HCT116 (cell line): ENCODE measurements around the gene MYL12B. TPM values are rescaled to one million over a fixed set of nuclear protein-coding genes. Genes with fewer than 3 reads are reported as not detected.

Experiments
- ATAC-seq: fragments of 200-7000 bp; cut with Tn5 transposase; 2 replicates; pipeline ENCODE4 v1.9.1; 2020; ENCODE audit warnings: mild to moderate bottlenecking, moderate library complexity
- BruUV-seq: library from RNA; stranded (reverse); fragments of 400-500 nt; replicated peaks from 2 replicates; lab custom pipeline; 2021; lab: Mats Ljungman, UMichigan
- CTCF ChIA-PET: fragments of 300-600 bp; sonication (Branson Sonifier 250); formaldehyde crosslinking; loops from one replicate; lab custom pipeline; 2021; ENCODE audit warnings: antibody characterized with exemption; lab: Charles Lee
- POLR2A ChIA-PET: fragments of 300-600, 350-600 bp; sonication (Branson Sonifier 250); formaldehyde crosslinking; loops from one replicate; lab custom pipeline; 2021; ENCODE audit warnings: antibody characterized with exemption; lab: Charles Lee
- RAD21 ChIA-PET, 2 experiments: fragments of 300-600 bp; sonication (Branson Sonifier 250); formaldehyde crosslinking; loops; one replicate each; lab custom pipeline; 2023; ENCODE audit warnings: low total read pairs in 2 of 2; ENCODE audit not compliant: uncharacterized antibody in 2 of 2, unreplicated experiment in 2 of 2, low non-redundant PET in 1 of 2; lab: Charles Lee
- DNase-seq: peaks from one replicate; pipeline ENCODE4 v3.0.0-alpha.2; 2010; ENCODE audit warnings: low read depth, low spot score
- H2AFZ ChIP-seq: fragments of 200-600 bp; shearing (Covaris generic), sonication (generic); 2 replicates; pipeline ENCODE4 v1.6.1; 2017; ENCODE audit warnings: low read depth, mixed run types, mixed read lengths, antibody characterized with exemption, low read length; ENCODE audit not compliant: poor library complexity, severe bottlenecking
- H3K27ac ChIP-seq: 2 replicates; pipeline ENCODE4 v1.5.1; 2012; ENCODE audit warnings: low read depth, low read length
- H3K27me3 ChIP-seq: fragments of 200-600 bp; sonication (generic); 2 replicates; pipeline ENCODE4 v1.6.1; 2016; ENCODE audit warnings: mixed run types, low read length, mixed read lengths; ENCODE audit not compliant: insufficient read depth
- H3K36me3 ChIP-seq, 2 experiments: fragments of 200-500 bp in 1 of 2; fragments of 200-600 bp in 1 of 2; sonication (Bioruptor generic) in 1 of 2; sonication (generic) in 1 of 2; 2 replicates each; pipeline versions ENCODE4 v1.5.1 to v1.6.1; 2014 to 2016; ENCODE audit warnings: low read length in 2 of 2, inconsistent platforms in 1 of 2, mixed read lengths in 1 of 2, mixed run types in 1 of 2; ENCODE audit not compliant: insufficient read depth in 2 of 2, control insufficient read depth in 1 of 2
- H3K4me1 ChIP-seq, 2 experiments: fragments of 200-600 bp in 1 of 2; sonication (generic) in 1 of 2; 2 replicates each; pipeline versions ENCODE4 v1.5.1 to v1.6.1; 2012 to 2017; ENCODE audit warnings: low read length in 2 of 2, inconsistent platforms in 1 of 2, mild to moderate bottlenecking in 1 of 2, mixed read lengths in 1 of 2, mixed run types in 1 of 2, moderate library complexity in 1 of 2; ENCODE audit not compliant: insufficient read depth in 2 of 2, control insufficient read depth in 1 of 2
- H3K4me2 ChIP-seq: fragments of 200-600 bp; sonication (generic); 2 replicates; pipeline ENCODE4 v1.6.1; 2017; ENCODE audit warnings: mixed run types, low read length, mixed read lengths
- H3K4me3 ChIP-seq, 2 experiments: fragments of 200-600 bp in 1 of 2; sonication (generic) in 1 of 2; replicated peaks in 1 of 2; 2 replicates each; pipeline ENCODE4 v1.5.1; 2011 to 2016; ENCODE audit warnings: low read length in 2 of 2, control low read depth in 1 of 2, low read depth in 1 of 2, mild to moderate bottlenecking in 1 of 2, mixed read lengths in 1 of 2, mixed run types in 1 of 2
- H3K79me2 ChIP-seq: fragments of 200-600 bp; sonication (generic); 2 replicates; pipeline ENCODE4 v1.6.1; 2017; ENCODE audit warnings: mild to moderate bottlenecking, mixed run types, low read length, moderate library complexity, mixed read lengths; ENCODE audit not compliant: insufficient read depth
- H3K9ac ChIP-seq: fragments of 200-600 bp; sonication (generic); 2 replicates; pipeline ENCODE4 v1.6.1; 2016; ENCODE audit warnings: low read length, mixed read lengths
- H3K9me2 ChIP-seq: fragments of 200-600 bp; sonication (generic), shearing (Covaris generic); 2 replicates; pipeline ENCODE4 v1.6.1; 2017; ENCODE audit warnings: mixed run types, mild to moderate bottlenecking, moderate library complexity; ENCODE audit not compliant: insufficient read depth
- H3K9me3 ChIP-seq, 2 experiments: fragments of 200-500 bp in 1 of 2; fragments of 200-600 bp in 1 of 2; sonication (Bioruptor generic) in 1 of 2; sonication (generic) in 1 of 2; 2 replicates each; pipeline ENCODE4 v1.6.1; 2014 to 2017; ENCODE audit warnings: low read length in 2 of 2, mixed read lengths in 2 of 2, inconsistent platforms in 1 of 2, low read depth in 1 of 2, mild to moderate bottlenecking in 1 of 2, mixed run types in 1 of 2, moderate library complexity in 1 of 2; ENCODE audit not compliant: control insufficient read depth in 1 of 2, insufficient read depth in 1 of 2
- H4K20me1 ChIP-seq: fragments of 200-600 bp; sonication (generic), shearing (Covaris generic); 2 replicates; pipeline ENCODE4 v1.6.1; 2017; ENCODE audit warnings: mixed run types, mild to moderate bottlenecking, moderate library complexity; ENCODE audit not compliant: insufficient read depth
- ATF3 ChIP-seq: IDR thresholded peaks from 2 replicates; pipeline ENCODE4 v1.6.1; 2012
- CEBPB ChIP-seq: IDR thresholded peaks from 2 replicates; pipeline ENCODE4 v1.6.1; 2012; ENCODE audit warnings: low read depth
- EZH2 ChIP-seq: fragments of 200-600 bp; sonication (generic); IDR thresholded peaks from 2 replicates; pipeline ENCODE4 v1.6.1; 2017; ENCODE audit warnings: antibody characterized with exemption, mixed run types
- FOSL1 ChIP-seq: IDR thresholded peaks from 2 replicates; pipeline ENCODE4 v1.6.1; 2012; ENCODE audit warnings: low read depth
- MAX ChIP-seq: IDR thresholded peaks from 2 replicates; pipeline ENCODE4 v1.6.1; 2012
- POLR2A ChIP-seq: IDR thresholded peaks from 2 replicates; pipeline ENCODE4 v1.7.0; 2011; ENCODE audit warnings: borderline replicate concordance; ENCODE audit not compliant: insufficient read depth, insufficient read length; ENCODE audit errors: extremely low read depth
- POLR2AphosphoS5 ChIP-seq: IDR thresholded peaks from 2 replicates; pipeline ENCODE4 v1.6.1; 2011; ENCODE audit warnings: mild to moderate bottlenecking, low read depth, low read length, moderate library complexity
- RAD21 ChIP-seq: IDR thresholded peaks from 2 replicates; pipeline ENCODE4 v1.6.1; 2012; ENCODE audit warnings: low read depth, mild to moderate bottlenecking
- REST ChIP-seq: IDR thresholded peaks from 2 replicates; pipeline ENCODE4 v1.6.1; 2012; ENCODE audit warnings: low read depth
- SRF ChIP-seq: IDR thresholded peaks from 2 replicates; pipeline ENCODE4 v1.6.1; 2012; ENCODE audit warnings: low read depth
- YY1 ChIP-seq: IDR thresholded peaks from 2 replicates; pipeline ENCODE4 v1.6.1; 2011; ENCODE audit warnings: low read length, low read depth, moderate library complexity, mild to moderate bottlenecking; ENCODE audit not compliant: insufficient replicate concordance; ENCODE audit errors: extremely low read depth
- ZFX ChIP-seq: fragments of 450-650 bp; IDR thresholded peaks from 2 replicates; pipeline ENCODE4 v1.6.1; 2017
- ZNF274 ChIP-seq: fragments of 200-500 bp; sonication (Bioruptor generic); IDR thresholded peaks from 2 replicates; pipeline ENCODE4 v1.6.1; 2014; ENCODE audit warnings: mild to moderate bottlenecking, low read depth, low read length, inconsistent platforms
- intact Hi-C: fragments of 100-400 bp; cut with micrococcal nuclease; formaldehyde crosslinking; loops from 2 replicates; pipeline ENCODE4 v1.10.0; 2022
- total RNA-seq: library from RNA; stranded (reverse); gene quantifications from one replicate; pipeline ENCODE4 v1.2.1, GENCODE V29; 2021; ENCODE audit not compliant: unreplicated experiment
- TF ChIP-seq, protein P1 (sequence below): IDR thresholded peaks from 2 replicates; pipeline ENCODE4 v1.6.1; 2011; ENCODE audit warnings: mild to moderate bottlenecking, low read length, moderate library complexity; ENCODE audit not compliant: insufficient replicate concordance; ENCODE audit errors: extremely low read depth

The MYL12B gene
- total RNA-seq, 1 experiment from 2014 or later = 403 TPM

DNA sequence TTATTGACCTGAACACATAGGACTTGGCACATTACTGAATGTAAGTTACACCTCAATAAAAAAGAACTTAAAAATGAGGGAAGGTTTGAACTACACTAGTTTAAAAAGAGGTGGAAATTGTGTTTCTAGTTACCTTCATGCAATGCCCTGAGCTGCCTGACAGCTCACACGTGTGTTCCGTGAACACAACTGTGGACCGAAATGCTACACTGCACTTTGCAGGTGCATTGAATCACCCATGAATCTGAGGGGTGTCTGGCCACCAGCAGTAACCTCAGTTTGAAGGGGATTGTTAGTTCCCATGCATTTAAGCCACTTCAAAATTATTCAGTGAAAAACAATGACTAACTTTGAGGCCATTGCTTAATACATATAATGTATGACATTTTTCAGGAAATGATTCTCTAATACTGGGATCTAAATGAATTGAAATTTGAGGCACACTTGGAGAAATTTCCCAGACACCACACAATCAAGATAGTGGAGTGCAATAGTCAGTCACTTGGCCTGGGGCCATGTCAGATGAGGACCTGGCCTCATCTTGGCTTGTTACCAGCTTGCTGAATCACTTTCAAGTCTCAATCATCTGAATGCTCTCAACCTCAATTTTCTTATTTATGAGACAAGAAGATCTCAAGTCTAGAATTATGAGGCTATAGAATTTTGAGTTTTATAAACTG lies 59.3 kb downstream of the MYL12B start:
- Histone ChIP-seq H4K20me1 (no peaks in the 10 kb centered on the region), H3K9me2 (no peaks in the 10 kb centered on the region), H3K9ac (no peak overlapping the region), H3K27ac (no peak overlapping the region), H3K4me3 (no peak overlapping the region), H3K36me3 (no peaks in the 10 kb centered on the region), H3K27me3 (no peaks in the 10 kb centered on the region), H3K4me2 (peak overlapping the region; percentile 33; the same call in 1 of the 2 replicates), H2AFZ (peak overlapping the region; percentile 27), H3K79me2 (no peaks in the 10 kb centered on the region), H3K9me3 (no peaks in the 10 kb centered on the region)
- DNase-seq = no peak
- RAD21 ChIA-PET = no interaction called here
- BruUV-seq = no TSS peak
- intact Hi-C loops = loop anchor here (10.0 kb wide), 1 partner anchor 124 kb away; no protein-coding TSS in a partner anchor
- CTCF ChIA-PET = interaction anchor here (0.6 to 1.2 kb wide), 5 partner anchors 9 to 345 kb away, joined by 3 to 5 read pairs (median 3); no protein-coding TSS in a partner anchor
- no peak for TF ChIP-seq YY1
- TF ChIP-seq RAD21 = no peak
- TF ChIP-seq REST = no peak
- no peak for TF ChIP-seq POLR2A
- TF ChIP-seq SRF = no peak
- TF ChIP-seq, protein P1, sequence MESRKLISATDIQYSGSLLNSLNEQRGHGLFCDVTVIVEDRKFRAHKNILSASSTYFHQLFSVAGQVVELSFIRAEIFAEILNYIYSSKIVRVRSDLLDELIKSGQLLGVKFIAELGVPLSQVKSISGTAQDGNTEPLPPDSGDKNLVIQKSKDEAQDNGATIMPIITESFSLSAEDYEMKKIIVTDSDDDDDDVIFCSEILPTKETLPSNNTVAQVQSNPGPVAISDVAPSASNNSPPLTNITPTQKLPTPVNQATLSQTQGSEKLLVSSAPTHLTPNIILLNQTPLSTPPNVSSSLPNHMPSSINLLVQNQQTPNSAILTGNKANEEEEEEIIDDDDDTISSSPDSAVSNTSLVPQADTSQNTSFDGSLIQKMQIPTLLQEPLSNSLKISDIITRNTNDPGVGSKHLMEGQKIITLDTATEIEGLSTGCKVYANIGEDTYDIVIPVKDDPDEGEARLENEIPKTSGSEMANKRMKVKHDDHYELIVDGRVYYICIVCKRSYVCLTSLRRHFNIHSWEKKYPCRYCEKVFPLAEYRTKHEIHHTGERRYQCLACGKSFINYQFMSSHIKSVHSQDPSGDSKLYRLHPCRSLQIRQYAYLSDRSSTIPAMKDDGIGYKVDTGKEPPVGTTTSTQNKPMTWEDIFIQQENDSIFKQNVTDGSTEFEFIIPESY = no peak
- no peak for TF ChIP-seq CEBPB
- no peak for TF ChIP-seq EZH2
- no peak for TF ChIP-seq MAX
- TF ChIP-seq FOSL1 = no peak
- TF ChIP-seq ZFX = no peak
- TF ChIP-seq ATF3 = no peak
- TF ChIP-seq ZNF274 = no peak
- TF ChIP-seq POLR2AphosphoS5 = no peak
- TF ChIP-seq, all 23 proteins: peak for 0
- ATAC-seq = no peak
- POLR2A ChIA-PET = no interaction called here
- peaks cover 5 to 29% of the 10 kb centered on the region in 2 experiments; a peak in 3 of 4 replicates for H3K4me1 ChIP-seq
